Fibroblast of pulmonary artery (primary cell): ENCODE results near the gene SH3YL1.

Experiments
- DNase-seq: peaks from one replicate; pipeline ENCODE4 v3.0.0-alpha.2; 2010; ENCODE audit warnings: low read depth
- H3K4me3 ChIP-seq: replicated peaks from 2 replicates; pipeline ENCODE4 v1.5.1; 2011; ENCODE audit warnings: low read depth, mild to moderate bottlenecking, control low read depth, low read length, moderate library complexity
- CTCF ChIP-seq: IDR thresholded peaks from 2 replicates; pipeline ENCODE4 v1.5.1; 2011; ENCODE audit warnings: mild to moderate bottlenecking, control low read depth, low read length, inconsistent platforms; ENCODE audit errors: missing control alignments

Gene SH3YL1

GRCh38 chr2:199041-199966, 64.5 kb downstream of the SH3YL1 start:
- no peak for TF ChIP-seq CTCF
- H3K4me3 ChIP-seq = no peak overlapping the region
- no peak for DNase-seq

GRCh38 chr2:196406-196805, 67.4 kb downstream of the SH3YL1 start:
- no peak for TF ChIP-seq CTCF
- DNase-seq = no peak

GRCh38 chr2:195932-196331, 67.9 kb downstream of the SH3YL1 start:
- no peak for TF ChIP-seq CTCF
- no peak for DNase-seq
- no peak overlapping the region for H3K4me3 ChIP-seq

More at GRCh38 chr2:196406-196805, 67.4 kb downstream of the SH3YL1 start:
- H3K4me3 ChIP-seq = no peak overlapping the region

GRCh38 chr2:193141-193671, 70.6 kb downstream of the SH3YL1 start:
- no peak for TF ChIP-seq CTCF
- DNase-seq = no peak
- H3K4me3 ChIP-seq = no peak overlapping the region

GRCh38 chr2:191311-192190, 72.3 kb downstream of the SH3YL1 start:
- no peak for TF ChIP-seq CTCF
- H3K4me3 ChIP-seq = no peak overlapping the region
- no peak for DNase-seq

- no peak overlapping the region for H3K4me3 ChIP-seq
- DNase-seq = no peak
- TF ChIP-seq CTCF = no peak
Observed at GRCh38 chr2:187825-188224, 76.0 kb downstream of the SH3YL1 start.
